A673 (cell line): Measurements from ENCODE around the gene TLE2. TPM values are rescaled to one million over a fixed set of nuclear protein-coding genes. Genes with fewer than 3 reads are reported as not detected.

Source experiments
- BruUV-seq: library from RNA; stranded (reverse); fragments of 400-500 nt; replicated peaks from 2 replicates; lab custom pipeline; 2021; lab: Mats Ljungman, UMichigan
- CTCF ChIA-PET: fragments of 300-600 bp; sonication (Branson Sonifier 250); formaldehyde crosslinking; loops from one replicate; lab custom pipeline; 2022; ENCODE audit warnings: antibody characterized with exemption; lab: Charles Lee
- POLR2A ChIA-PET: fragments of 300-600 bp; sonication (Branson Sonifier 250); formaldehyde crosslinking; loops from one replicate; lab custom pipeline; 2022; ENCODE audit warnings: antibody characterized with exemption; ENCODE audit not compliant: low non-redundant PET; lab: Charles Lee
- DNase-seq: peaks from one replicate; pipeline ENCODE4 v3.0.0-alpha.2; 2015; ENCODE audit warnings: low spot score
- H3K27ac ChIP-seq: fragments of 200-600 bp; sonication (generic); 2 replicates; pipeline ENCODE4 v1.5.1; 2016; ENCODE audit warnings: mixed run types, low read depth, mild to moderate bottlenecking, mixed read lengths, antibody characterized with exemption, low read length; ENCODE audit not compliant: poor library complexity, severe bottlenecking
- H3K27me3 ChIP-seq: fragments of 200-600 bp; sonication (generic); replicated peaks from 2 replicates; pipeline ENCODE4 v1.6.1; 2017; ENCODE audit warnings: mixed run types, low read depth, mild to moderate bottlenecking, mixed read lengths, antibody characterized with exemption, low read length; ENCODE audit not compliant: insufficient read depth, poor library complexity
- H3K36me3 ChIP-seq: fragments of 200-600 bp; sonication (generic); 2 replicates; pipeline ENCODE4 v1.6.1; 2016; ENCODE audit warnings: mixed run types, mild to moderate bottlenecking, mixed read lengths, antibody characterized with exemption, low read length; ENCODE audit not compliant: insufficient read depth, poor library complexity, severe bottlenecking
- H3K4me1 ChIP-seq: fragments of 200-600 bp; sonication (generic); 2 replicates; pipeline ENCODE4 v1.6.1; 2017; ENCODE audit warnings: mixed run types, mild to moderate bottlenecking, mixed read lengths, antibody characterized with exemption, low read length; ENCODE audit not compliant: insufficient read depth, poor library complexity, severe bottlenecking
- H3K4me3 ChIP-seq: fragments of 200-600 bp; sonication (generic); 2 replicates; pipeline ENCODE4 v1.5.1; 2016; ENCODE audit warnings: low read depth, mixed run types, mild to moderate bottlenecking, mixed read lengths, low read length; ENCODE audit not compliant: poor library complexity, severe bottlenecking
- H3K9me3 ChIP-seq: fragments of 200-600 bp; sonication (generic); 2 replicates; pipeline ENCODE4 v1.6.1; 2016; ENCODE audit warnings: mixed run types, low read depth, mild to moderate bottlenecking, mixed read lengths, antibody characterized with exemption, low read length; ENCODE audit not compliant: poor library complexity, severe bottlenecking
- CTCF ChIP-seq: fragments of 300-800, 200-600 bp; sonication (generic); conservative IDR thresholded peaks from 2 replicates; pipeline ENCODE4 v1.5.1; 2017; ENCODE audit warnings: low read depth, mild to moderate bottlenecking, antibody characterized with exemption, low read length, moderate library complexity, mixed read lengths
- EZH2 ChIP-seq: fragments of 200-600 bp; sonication (generic); IDR thresholded peaks from 2 replicates; pipeline ENCODE4 v1.6.1; 2017; ENCODE audit warnings: borderline replicate concordance, low read depth, mild to moderate bottlenecking, mixed read lengths, antibody characterized with exemption, low read length; ENCODE audit not compliant: poor library complexity, severe bottlenecking
- intact Hi-C: fragments of 100-400 bp; cut with micrococcal nuclease; formaldehyde crosslinking; loops from one replicate; pipeline ENCODE4 v1.10.0; 2022; ENCODE audit not compliant: unreplicated experiment
- total RNA-seq: library from RNA; stranded (reverse); gene quantifications from 2 replicates; pipeline ENCODE4 v1.2.3, GENCODE V29; 2021

Gene TLE2
- total RNA-seq, 1 experiment from 2014 or later, result 10.8 TPM

- no peaks in the 10 kb centered on the region for H3K9me3 ChIP-seq
- H3K4me3 ChIP-seq, result peak overlapping the region; percentile 47
- peak overlapping the region; percentile 72 for H3K27ac ChIP-seq
- POLR2A ChIA-PET, result interaction anchor here (0.6 kb wide), 1 partner anchor 140 kb away, joined by 8 read pairs; no protein-coding TSS in a partner anchor
- no peak for TF ChIP-seq EZH2
- TF ChIP-seq CTCF, result no peak
- peaks cover 30% of the 10 kb centered on the region for H3K4me1 ChIP-seq
- intact Hi-C loops, result no loop called here
- no peaks in the 10 kb centered on the region for H3K27me3 ChIP-seq
- peak; percentile 72 for DNase-seq
- no TSS peak for BruUV-seq
- no peaks in the 10 kb centered on the region for H3K36me3 ChIP-seq
- CTCF ChIA-PET, result interaction anchor here (0.5 to 1.2 kb wide), 3 partner anchors 11 to 49 kb away, joined by 3 to 5 read pairs (median 3); no protein-coding TSS in a partner anchor
Measured at GRCh38 chr19:3046698-3047495, 17.8 kb upstream of the TLE2 start.

GRCh38 chr19:3045885-3046697, 17.0 kb upstream of the TLE2 start:
- BruUV-seq, result no TSS peak
- H3K27ac ChIP-seq, result peak overlapping the region; percentile 64
- ChIA-PET POLR2A (no interaction called here), CTCF (interaction anchor here (1.2 kb wide), 1 partner anchor 10 kb away, joined by 3 read pairs; no protein-coding TSS in a partner anchor)
- no peak for DNase-seq
- peaks cover 38% of the 10 kb centered on the region for H3K4me1 ChIP-seq
- H3K9me3 ChIP-seq, result no peaks in the 10 kb centered on the region
- intact Hi-C loops, result no loop called here
- no peaks in the 10 kb centered on the region for H3K36me3 ChIP-seq
- no peaks in the 10 kb centered on the region for H3K27me3 ChIP-seq
- H3K4me3 ChIP-seq, result no peak overlapping the region
- no peak for TF ChIP-seq CTCF
- TF ChIP-seq EZH2, result no peak

- H3K27me3 ChIP-seq, result no peaks in the 10 kb centered on the region
- no peak for TF ChIP-seq EZH2
- no peak for TF ChIP-seq CTCF
- CTCF ChIA-PET, result no interaction called here
Measured at GRCh38 chr19:3045191-3045590, 16.1 kb upstream of the TLE2 start.

More at GRCh38 chr19:3045191-3045590, 16.1 kb upstream of the TLE2 start:
- Histone ChIP-seq H3K36me3 (no peaks in the 10 kb centered on the region), H3K27ac (no peak overlapping the region), H3K4me1 (peaks cover 38% of the 10 kb centered on the region), H3K9me3 (no peaks in the 10 kb centered on the region), H3K4me3 (no peak overlapping the region)
- POLR2A ChIA-PET, result no interaction called here
- DNase-seq, result no peak
- no TSS peak for BruUV-seq
- intact Hi-C loops, result no loop called here
